Muscle of arm (tissue), 12 donors: ENCODE data around the gene LASP1NB. TPM values are rescaled to one million over a fixed set of nuclear protein-coding genes. Genes with fewer than 3 reads are reported as not detected.
A peak's percentile ranks its signal among the peaks of the same experiment; 100 is the strongest.
"Not testable (repeated sequence)": the region's sequence is repeated elsewhere in the genome, so short reads cannot be mapped to it uniquely, and the experiment has no call there.

Source experiments
- DNase-seq: peaks from one replicate; pipeline ENCODE4 v3.0.0-alpha.2; 2013
- polyA plus RNA-seq, 12 donors: library from polyadenylated mRNA; unstranded; fragments of 120-200 nt; gene quantifications; one replicate each; pipeline ENCODE4 v1.2.1, GENCODE V29; 2013; ENCODE audit not compliant: insufficient read length in 12 of 12

Gene LASP1NB

DNA sequence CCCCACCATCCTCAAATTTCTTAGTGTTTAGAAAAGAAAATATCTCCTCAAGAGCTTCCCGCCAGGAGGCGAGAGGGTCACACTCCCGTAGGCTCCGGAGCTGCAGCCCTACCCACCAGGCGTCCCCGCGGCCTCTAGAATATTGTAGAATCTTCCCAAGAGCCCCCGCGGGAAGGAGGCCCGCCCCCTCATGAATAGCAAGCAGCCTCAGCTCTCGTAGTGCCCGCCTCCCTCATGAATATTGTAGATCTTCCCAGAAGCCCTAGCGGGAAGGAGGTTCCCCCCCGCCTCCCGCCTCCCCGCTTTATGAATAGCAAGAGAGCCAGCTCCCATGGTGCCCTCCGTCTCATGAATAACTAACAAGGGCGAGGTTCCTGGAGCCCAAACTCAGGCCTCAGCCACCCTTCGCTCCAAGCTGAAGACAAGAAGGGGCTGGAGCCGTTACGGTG, 41.9 kb downstream of the LASP1NB start, which contains the start of gene FBXO47:
Gene FBXO47, minus strand, starts transcription at position 114 of the 449 bp plus-strand sequence. CDS start 4,378 bp downstream, outside the sequence.
- peak; percentile 88 for DNase-seq

DNA sequence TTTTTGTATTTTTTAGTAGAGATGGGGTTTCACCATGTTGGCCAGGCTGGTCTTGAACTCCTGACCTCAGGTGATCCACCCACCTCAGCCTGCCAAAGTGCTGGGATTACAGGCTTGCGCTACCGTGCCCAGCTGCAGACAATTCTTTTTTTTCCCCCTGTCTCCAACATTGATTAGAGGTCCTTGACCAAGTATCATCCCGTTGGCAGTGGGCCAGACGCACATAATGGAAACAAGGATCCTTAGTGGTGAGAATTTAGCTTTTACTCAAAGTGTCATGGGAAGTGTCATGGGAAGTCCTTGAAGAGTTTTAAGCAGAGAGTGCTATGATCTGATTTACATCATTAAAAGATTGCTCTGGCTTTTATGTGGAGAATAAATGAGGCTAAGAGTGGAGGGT, 43.9 kb downstream of the LASP1NB start:
- no peak for DNase-seq

GRCh38 chr17:38970128-38970527, 44.7 kb downstream of the LASP1NB start:
- DNase-seq = no peak

DNA sequence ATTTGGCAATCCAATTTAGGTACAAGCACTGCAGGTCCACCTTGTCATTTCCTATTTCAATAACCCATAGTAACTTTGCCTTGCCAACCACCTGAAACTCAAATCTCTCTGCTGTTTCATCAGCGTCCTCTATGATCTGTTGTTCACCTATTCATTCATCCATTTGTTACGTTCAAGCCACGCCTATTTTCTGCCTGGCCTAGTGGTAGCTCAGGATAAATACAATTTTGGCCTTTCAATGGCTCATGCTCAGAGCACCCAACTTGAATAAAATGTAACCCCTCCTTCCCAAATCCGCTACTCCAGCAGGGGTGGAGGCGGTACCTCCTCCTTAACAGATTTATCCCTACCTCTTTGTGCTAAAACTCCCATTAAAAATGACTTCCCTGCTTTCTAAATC, 45.4 kb downstream of the LASP1NB start:
- DNase-seq = no peak

DNA sequence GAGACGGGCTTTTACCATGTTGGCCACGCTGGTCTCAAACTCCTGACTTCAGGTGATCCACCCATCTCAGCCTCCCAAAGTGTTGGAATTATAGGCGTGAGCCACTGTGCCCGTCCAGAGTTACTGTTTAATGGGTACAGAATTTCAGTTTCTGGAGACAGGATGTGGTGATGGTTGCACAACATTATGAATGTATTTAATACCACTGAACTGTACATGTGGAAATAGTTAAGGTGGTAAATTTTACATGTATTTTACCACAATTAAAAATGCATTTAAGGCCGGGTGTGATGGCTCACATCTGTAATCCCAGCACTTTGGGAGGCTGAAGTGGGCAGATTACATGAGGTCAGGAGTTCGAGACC, 50.8 kb downstream of the LASP1NB start:
- DNase-seq = not testable (repeated sequence)

- DNase-seq = no peak
Measured at GRCh38 chr17:38978180-38978579, 52.8 kb downstream of the LASP1NB start.

Other genes with a start within 250 kb of the LASP1NB start
- 100 to 1,000 TPM in 3 of 12 donors, 10 to 100 TPM in 9; 47.8 to 277 (median 74.5) TPM for gene MLLT6, start 220.3 kb upstream of the LASP1NB start, polyA plus RNA-seq
- 10 to 100 TPM in 11 of 12 donors, not detected in 1; 10.7 to 17.4 (median 13.3) TPM for gene CISD3, start 195.3 kb upstream of the LASP1NB start, polyA plus RNA-seq
- 10 to 100 TPM in 11 of 12 donors, not detected in 1; 23.9 to 65.8 (median 30.2) TPM for gene PCGF2, start 177.3 kb upstream of the LASP1NB start, polyA plus RNA-seq
- 100 to 1,000 TPM in 1 of 12 donors, 10 to 100 TPM in 10, not detected in 1; 63.9 to 133 (median 74.8) TPM for gene PSMB3, start 172.9 kb upstream of the LASP1NB start, polyA plus RNA-seq
- 10 to 100 TPM; 56.2 to 96.9 (median 72.1) TPM for gene PIP4K2B, start 126.1 kb upstream of the LASP1NB start, polyA plus RNA-seq
- 10 to 100 TPM in 11 of 12 donors, not detected in 1; 10.3 to 22.0 (median 14.0) TPM for gene CWC25, start 100.3 kb upstream of the LASP1NB start, polyA plus RNA-seq
- gene RPL23, start 71.9 kb upstream of the LASP1NB start, polyA plus RNA-seq = 1,000 to 10,000 TPM; 1,619 to 4,143 (median 2,948) TPM
- 100 to 1,000 TPM in 3 of 12 donors, 10 to 100 TPM in 8, not detected in 1; 67.3 to 159 (median 80.6) TPM for gene LASP1, start 55.6 kb upstream of the LASP1NB start, polyA plus RNA-seq
- gene FBXO47, start 41.8 kb downstream of the LASP1NB start, polyA plus RNA-seq = not detected
- 10 to 100 TPM in 5 of 12 donors, 1 to 10 TPM in 6, not detected in 1; 4.3 to 20.4 (median 9.5) TPM for gene PLXDC1, start 226.0 kb downstream of the LASP1NB start, polyA plus RNA-seq
- gene ARL5C, start 240.5 kb downstream of the LASP1NB start, polyA plus RNA-seq = under 1 TPM in 7 of 12 donors, not detected in 5; 0.20 to 0.93 (median 0.43) TPM